A673 (cell line): ENCODE results near the gene CCSER1. TPM values are rescaled to one million over a fixed set of nuclear protein-coding genes. Genes with fewer than 3 reads are reported as not detected.

Source experiments
- BruUV-seq: library from RNA; stranded (reverse); fragments of 400-500 nt; replicated peaks from 2 replicates; lab custom pipeline; 2021; lab: Mats Ljungman, UMichigan
- CTCF ChIA-PET: fragments of 300-600 bp; sonication (Branson Sonifier 250); formaldehyde crosslinking; loops from one replicate; lab custom pipeline; 2022; ENCODE audit warnings: antibody characterized with exemption; lab: Charles Lee
- POLR2A ChIA-PET: fragments of 300-600 bp; sonication (Branson Sonifier 250); formaldehyde crosslinking; loops from one replicate; lab custom pipeline; 2022; ENCODE audit warnings: antibody characterized with exemption; ENCODE audit not compliant: low non-redundant PET; lab: Charles Lee
- DNase-seq: peaks from one replicate; pipeline ENCODE4 v3.0.0-alpha.2; 2015; ENCODE audit warnings: low spot score
- H3K27ac ChIP-seq: fragments of 200-600 bp; sonication (generic); 2 replicates; pipeline ENCODE4 v1.5.1; 2016; ENCODE audit warnings: mixed run types, low read depth, mild to moderate bottlenecking, mixed read lengths, antibody characterized with exemption, low read length; ENCODE audit not compliant: poor library complexity, severe bottlenecking
- H3K27me3 ChIP-seq: fragments of 200-600 bp; sonication (generic); replicated peaks from 2 replicates; pipeline ENCODE4 v1.6.1; 2017; ENCODE audit warnings: mixed run types, low read depth, mild to moderate bottlenecking, mixed read lengths, antibody characterized with exemption, low read length; ENCODE audit not compliant: insufficient read depth, poor library complexity
- H3K36me3 ChIP-seq: fragments of 200-600 bp; sonication (generic); 2 replicates; pipeline ENCODE4 v1.6.1; 2016; ENCODE audit warnings: mixed run types, mild to moderate bottlenecking, mixed read lengths, antibody characterized with exemption, low read length; ENCODE audit not compliant: insufficient read depth, poor library complexity, severe bottlenecking
- H3K4me1 ChIP-seq: fragments of 200-600 bp; sonication (generic); 2 replicates; pipeline ENCODE4 v1.6.1; 2017; ENCODE audit warnings: mixed run types, mild to moderate bottlenecking, mixed read lengths, antibody characterized with exemption, low read length; ENCODE audit not compliant: insufficient read depth, poor library complexity, severe bottlenecking
- H3K4me3 ChIP-seq: fragments of 200-600 bp; sonication (generic); 2 replicates; pipeline ENCODE4 v1.5.1; 2016; ENCODE audit warnings: low read depth, mixed run types, mild to moderate bottlenecking, mixed read lengths, low read length; ENCODE audit not compliant: poor library complexity, severe bottlenecking
- H3K9me3 ChIP-seq: fragments of 200-600 bp; sonication (generic); 2 replicates; pipeline ENCODE4 v1.6.1; 2016; ENCODE audit warnings: mixed run types, low read depth, mild to moderate bottlenecking, mixed read lengths, antibody characterized with exemption, low read length; ENCODE audit not compliant: poor library complexity, severe bottlenecking
- CTCF ChIP-seq: fragments of 300-800, 200-600 bp; sonication (generic); conservative IDR thresholded peaks from 2 replicates; pipeline ENCODE4 v1.5.1; 2017; ENCODE audit warnings: low read depth, mild to moderate bottlenecking, antibody characterized with exemption, low read length, moderate library complexity, mixed read lengths
- EZH2 ChIP-seq: fragments of 200-600 bp; sonication (generic); IDR thresholded peaks from 2 replicates; pipeline ENCODE4 v1.6.1; 2017; ENCODE audit warnings: borderline replicate concordance, low read depth, mild to moderate bottlenecking, mixed read lengths, antibody characterized with exemption, low read length; ENCODE audit not compliant: poor library complexity, severe bottlenecking
- intact Hi-C: fragments of 100-400 bp; cut with micrococcal nuclease; formaldehyde crosslinking; loops from one replicate; pipeline ENCODE4 v1.10.0; 2022; ENCODE audit not compliant: unreplicated experiment
- total RNA-seq: library from RNA; stranded (reverse); gene quantifications from 2 replicates; pipeline ENCODE4 v1.2.3, GENCODE V29; 2021

The CCSER1 gene
- total RNA-seq, 1 experiment from 2014 or later: not detected

- H3K4me1 ChIP-seq: no peaks in the 10 kb centered on the region
- TF ChIP-seq EZH2: no peak
- TF ChIP-seq CTCF: no peak
- BruUV-seq: no TSS peak
- intact Hi-C loops: no loop called here
- no peaks in the 10 kb centered on the region for H3K36me3 ChIP-seq
- ChIA-PET CTCF (no interaction called here), POLR2A (no interaction called here)
- DNase-seq: no peak
- H3K27ac ChIP-seq: no peak overlapping the region
- no peaks in the 10 kb centered on the region for H3K9me3 ChIP-seq
- no peak overlapping the region for H3K4me3 ChIP-seq
- H3K27me3 ChIP-seq: no peaks in the 10 kb centered on the region
These were observed 19.1 kb downstream of the CCSER1 start for GRCh38 chr4:90146306-90146705.

DNA sequence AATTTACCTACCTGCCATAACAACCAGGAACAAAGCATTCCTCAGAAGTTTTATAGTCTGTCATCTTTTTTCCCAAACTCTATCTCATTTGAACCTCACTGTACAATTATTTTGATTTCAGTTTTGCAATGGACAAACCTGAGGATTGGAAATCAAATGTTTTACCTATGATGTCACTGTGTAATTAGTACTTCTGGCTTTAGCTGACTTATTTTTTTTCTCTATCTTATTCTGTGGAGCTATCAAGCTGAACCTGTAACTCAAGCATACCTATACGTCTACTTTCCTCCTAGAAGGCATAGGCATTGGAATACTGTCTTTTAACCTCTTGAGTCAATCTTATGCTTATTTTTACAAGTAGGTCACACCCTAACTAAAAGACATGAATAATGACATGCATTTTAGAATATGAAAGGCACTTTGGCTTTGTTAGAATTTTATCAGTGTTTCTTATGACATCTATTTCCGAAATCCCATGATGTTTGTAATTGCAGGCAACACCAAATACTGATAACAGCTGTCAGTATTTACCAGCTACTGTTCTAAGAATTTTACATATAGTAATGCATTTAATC is 21.5 kb downstream of the CCSER1 start:
- BruUV-seq: no TSS peak
- ChIA-PET POLR2A (no interaction called here), CTCF (no interaction called here)
- Histone ChIP-seq H3K4me1 (no peaks in the 10 kb centered on the region), H3K27me3 (no peaks in the 10 kb centered on the region), H3K4me3 (no peak overlapping the region), H3K27ac (no peak overlapping the region), H3K9me3 (no peaks in the 10 kb centered on the region), H3K36me3 (no peaks in the 10 kb centered on the region)
- TF ChIP-seq CTCF: no peak
- no peak for TF ChIP-seq EZH2
- no peak for DNase-seq
- intact Hi-C loops: no loop called here

DNA sequence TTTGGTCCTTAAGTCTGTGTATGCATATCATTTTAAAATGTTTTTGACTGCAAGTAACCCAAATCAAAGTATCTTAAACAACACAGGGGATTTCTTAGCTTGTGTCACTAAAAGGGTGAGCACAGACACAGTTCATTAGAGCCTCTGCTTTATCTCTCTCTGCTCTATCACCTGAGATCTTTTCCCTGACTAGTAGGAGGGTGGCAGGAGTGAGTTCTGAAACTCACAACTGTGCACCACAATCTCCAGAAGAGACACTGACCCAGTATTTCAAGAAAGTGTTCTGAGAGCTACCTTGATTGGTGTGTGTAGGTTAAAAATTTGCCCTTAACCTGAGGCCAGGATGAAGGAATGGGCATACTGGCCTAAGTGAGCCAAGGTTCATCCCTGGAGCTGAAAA is 24.8 kb downstream of the CCSER1 start:
- POLR2A ChIA-PET: no interaction called here
- TF ChIP-seq CTCF: no peak
- TF ChIP-seq EZH2: no peak
- Histone ChIP-seq H3K4me1 (no peaks in the 10 kb centered on the region), H3K27me3 (no peaks in the 10 kb centered on the region), H3K9me3 (no peaks in the 10 kb centered on the region), H3K36me3 (no peaks in the 10 kb centered on the region), H3K27ac (no peak overlapping the region), H3K4me3 (no peak overlapping the region)
- intact Hi-C loops: no loop called here
- BruUV-seq: no TSS peak
- DNase-seq: no peak
- CTCF ChIA-PET: no interaction called here
